Upper lobe of right lung (tissue), 1 donor: Measurements from ENCODE around the gene USP34. TPM values are rescaled to one million over a fixed set of nuclear protein-coding genes. Genes with fewer than 3 reads are reported as not detected.

Source experiments
- ATAC-seq: fragments of 200-7000 bp; cut with Tn5 transposase; one replicate; pipeline ENCODE4 v1.9.1; 2020; ENCODE audit warnings: mild to moderate bottlenecking, moderate library complexity
- DNase-seq: peaks from one replicate; pipeline ENCODE4 v3.0.0-alpha.2; 2020
- H3K27ac ChIP-seq: fragments of 200-600 bp; one replicate; pipeline ENCODE4 v1.8.0; 2022
- H3K27me3 ChIP-seq: fragments of 200-600 bp; one replicate; pipeline ENCODE4 v1.8.0; 2022; ENCODE audit warnings: mild to moderate bottlenecking
- H3K36me3 ChIP-seq: fragments of 200-600 bp; one replicate; pipeline ENCODE4 v1.8.0; 2022
- H3K4me1 ChIP-seq: fragments of 200-600 bp; one replicate; pipeline ENCODE4 v1.8.0; 2022
- H3K4me3 ChIP-seq: fragments of 200-600 bp; one replicate; pipeline ENCODE4 v1.8.0; 2022; ENCODE audit warnings: mild to moderate bottlenecking
- H3K9me3 ChIP-seq: fragments of 200-600 bp; one replicate; pipeline ENCODE4 v1.8.0; 2022
- intact Hi-C: fragments of 100-400 bp; cut with DNase I; formaldehyde crosslinking; loops from one replicate; pipeline ENCODE4 v1.11.0; 2022
- total RNA-seq: library from RNA; stranded (reverse); fragmentation: NEBNext Ultra II Directional; extraction: Animal tissue kit (Norgen Biotek cat#: 25700); gene quantifications from one replicate; pipeline ENCODE4 v1.2.1, GENCODE V29; 2021
- TF ChIP-seq, protein P1 (sequence below): fragments of 200-600 bp; IDR thresholded peaks from one replicate; pipeline ENCODE4 v1.8.0; 2022; ENCODE audit warnings: antibody characterized with exemption
- donor health status: DM: no; HTN: yes; CAD: no; lungs with severe emphysema.

USP34 gene
- total RNA-seq, 1 donor from 2014 or later = 112 TPM

DNA sequence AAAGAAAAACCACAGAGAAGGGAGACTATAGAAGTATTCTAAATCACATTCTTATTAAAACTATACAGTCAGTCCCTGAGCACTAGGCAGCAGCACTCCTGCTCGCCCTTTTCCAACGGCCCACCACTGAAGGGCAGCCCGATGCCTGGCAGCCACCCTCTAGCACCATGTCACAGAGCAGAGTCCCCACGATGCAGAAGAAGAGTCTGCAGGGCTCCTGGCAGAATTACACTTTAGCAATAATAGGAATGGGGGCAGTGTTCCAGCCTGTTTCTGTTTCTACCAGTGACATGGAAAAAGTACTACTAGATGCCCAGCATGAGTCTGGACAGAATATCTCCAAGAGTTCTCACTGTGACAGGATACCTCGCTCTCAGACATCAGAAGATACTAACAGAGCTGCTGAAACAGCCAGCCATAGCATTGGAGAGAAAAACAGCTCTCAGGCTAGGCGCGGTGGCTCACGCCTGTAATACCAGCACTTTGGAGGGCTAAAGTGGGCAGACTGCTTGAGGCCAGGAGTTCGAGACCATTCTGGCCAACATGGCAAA lies 221.3 kb downstream of the USP34 start:
- peaks cover 62% of the 10 kb centered on the region for H3K36me3 ChIP-seq
- H3K27me3 ChIP-seq = no peaks in the 10 kb centered on the region
- intact Hi-C loops = no loop called here
- H3K27ac ChIP-seq = no peak overlapping the region
- TF ChIP-seq, protein P1, sequence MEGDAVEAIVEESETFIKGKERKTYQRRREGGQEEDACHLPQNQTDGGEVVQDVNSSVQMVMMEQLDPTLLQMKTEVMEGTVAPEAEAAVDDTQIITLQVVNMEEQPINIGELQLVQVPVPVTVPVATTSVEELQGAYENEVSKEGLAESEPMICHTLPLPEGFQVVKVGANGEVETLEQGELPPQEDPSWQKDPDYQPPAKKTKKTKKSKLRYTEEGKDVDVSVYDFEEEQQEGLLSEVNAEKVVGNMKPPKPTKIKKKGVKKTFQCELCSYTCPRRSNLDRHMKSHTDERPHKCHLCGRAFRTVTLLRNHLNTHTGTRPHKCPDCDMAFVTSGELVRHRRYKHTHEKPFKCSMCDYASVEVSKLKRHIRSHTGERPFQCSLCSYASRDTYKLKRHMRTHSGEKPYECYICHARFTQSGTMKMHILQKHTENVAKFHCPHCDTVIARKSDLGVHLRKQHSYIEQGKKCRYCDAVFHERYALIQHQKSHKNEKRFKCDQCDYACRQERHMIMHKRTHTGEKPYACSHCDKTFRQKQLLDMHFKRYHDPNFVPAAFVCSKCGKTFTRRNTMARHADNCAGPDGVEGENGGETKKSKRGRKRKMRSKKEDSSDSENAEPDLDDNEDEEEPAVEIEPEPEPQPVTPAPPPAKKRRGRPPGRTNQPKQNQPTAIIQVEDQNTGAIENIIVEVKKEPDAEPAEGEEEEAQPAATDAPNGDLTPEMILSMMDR = no peak
- no peak overlapping the region for H3K4me3 ChIP-seq
- no peaks in the 10 kb centered on the region for H3K9me3 ChIP-seq
- no peaks in the 10 kb centered on the region for H3K4me1 ChIP-seq
- DNase-seq (no peak), ATAC-seq (no peak)

DNA sequence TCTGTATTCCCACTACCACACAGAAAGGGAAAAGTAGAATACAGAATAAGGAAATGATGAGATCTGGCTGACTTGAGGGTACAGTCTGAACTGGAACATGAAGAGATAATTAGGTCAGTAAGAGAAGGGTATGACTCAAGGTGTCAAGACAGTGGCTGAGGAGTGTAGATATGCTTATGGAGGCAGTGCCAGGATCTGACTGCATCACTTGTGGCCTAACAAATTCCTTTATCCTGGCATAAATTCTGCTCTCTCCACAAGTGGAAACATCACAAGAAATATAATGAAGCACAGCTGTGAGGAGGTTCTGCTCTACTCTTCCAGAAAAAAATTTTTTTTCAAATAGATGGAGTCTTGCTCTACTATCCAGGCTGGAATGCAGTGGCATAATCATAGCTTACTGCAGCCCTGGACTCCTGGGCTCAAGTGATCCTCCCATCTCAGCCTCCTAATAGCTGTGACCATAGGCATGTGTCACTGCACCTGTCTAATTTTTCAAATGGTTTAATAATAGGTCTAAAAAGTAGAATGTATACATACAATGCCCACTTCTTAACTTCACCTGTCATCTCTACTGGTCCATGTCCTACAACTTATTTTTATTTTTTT lies 223.6 kb downstream of the USP34 start:
- Histone ChIP-seq H3K4me3 (no peak overlapping the region), H3K9me3 (no peaks in the 10 kb centered on the region), H3K4me1 (no peaks in the 10 kb centered on the region), H3K27ac (no peak overlapping the region), H3K27me3 (no peaks in the 10 kb centered on the region), H3K36me3 (peaks cover 72% of the 10 kb centered on the region)
- DNase-seq (no peak), ATAC-seq (no peak)
- intact Hi-C loops = no loop called here
- TF ChIP-seq, protein P1 = no peak

DNA sequence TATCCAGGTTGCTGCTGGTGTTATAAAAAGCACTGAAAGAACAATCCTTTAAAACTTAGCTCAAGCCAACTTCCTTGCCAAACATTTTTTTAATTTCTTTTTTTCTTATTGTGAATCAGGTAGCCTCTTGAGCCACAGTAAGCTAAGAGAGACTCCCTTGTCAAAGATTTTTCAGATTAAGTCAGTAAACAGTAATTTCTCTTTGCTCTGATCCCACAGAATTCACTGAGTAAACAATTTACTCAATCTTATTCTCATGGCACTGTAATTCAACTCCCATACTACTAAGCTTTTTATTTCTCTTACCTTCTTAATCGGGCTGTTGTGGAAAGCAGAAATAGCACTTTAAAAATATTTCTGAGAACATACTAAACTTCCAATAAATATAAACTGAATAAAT lies 226.2 kb downstream of the USP34 start:
- H3K36me3 ChIP-seq = peaks cover 78% of the 10 kb centered on the region
- TF ChIP-seq, protein P1 = no peak
- no peaks in the 10 kb centered on the region for H3K9me3 ChIP-seq
- no peaks in the 10 kb centered on the region for H3K4me1 ChIP-seq
- H3K27ac ChIP-seq = no peak overlapping the region
- no peaks in the 10 kb centered on the region for H3K27me3 ChIP-seq
- intact Hi-C loops = no loop called here
- no peak for ATAC-seq
- DNase-seq = no peak
- H3K4me3 ChIP-seq = no peak overlapping the region

DNA sequence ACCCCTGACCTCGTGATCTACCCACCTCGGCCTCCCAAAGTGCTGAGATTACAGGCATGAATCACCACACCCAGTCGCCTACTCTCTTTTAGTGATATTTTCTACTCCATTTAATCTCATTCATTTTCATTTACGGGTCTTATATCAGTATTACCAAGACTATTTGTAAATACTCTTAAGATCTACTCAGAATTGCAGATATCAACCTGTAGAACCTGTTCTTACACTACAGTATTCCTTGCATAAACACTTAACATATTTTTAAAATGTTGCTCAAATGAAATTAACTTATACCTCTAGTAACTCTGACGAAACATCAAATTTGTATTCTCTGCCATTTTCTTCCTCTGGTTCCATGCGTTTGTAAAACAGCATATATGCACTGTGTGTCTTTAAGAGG lies 229.6 kb downstream of the USP34 start:
- no peak for DNase-seq
- TF ChIP-seq, protein P1 = no peak
- peaks cover 58% of the 10 kb centered on the region for H3K36me3 ChIP-seq

DNA sequence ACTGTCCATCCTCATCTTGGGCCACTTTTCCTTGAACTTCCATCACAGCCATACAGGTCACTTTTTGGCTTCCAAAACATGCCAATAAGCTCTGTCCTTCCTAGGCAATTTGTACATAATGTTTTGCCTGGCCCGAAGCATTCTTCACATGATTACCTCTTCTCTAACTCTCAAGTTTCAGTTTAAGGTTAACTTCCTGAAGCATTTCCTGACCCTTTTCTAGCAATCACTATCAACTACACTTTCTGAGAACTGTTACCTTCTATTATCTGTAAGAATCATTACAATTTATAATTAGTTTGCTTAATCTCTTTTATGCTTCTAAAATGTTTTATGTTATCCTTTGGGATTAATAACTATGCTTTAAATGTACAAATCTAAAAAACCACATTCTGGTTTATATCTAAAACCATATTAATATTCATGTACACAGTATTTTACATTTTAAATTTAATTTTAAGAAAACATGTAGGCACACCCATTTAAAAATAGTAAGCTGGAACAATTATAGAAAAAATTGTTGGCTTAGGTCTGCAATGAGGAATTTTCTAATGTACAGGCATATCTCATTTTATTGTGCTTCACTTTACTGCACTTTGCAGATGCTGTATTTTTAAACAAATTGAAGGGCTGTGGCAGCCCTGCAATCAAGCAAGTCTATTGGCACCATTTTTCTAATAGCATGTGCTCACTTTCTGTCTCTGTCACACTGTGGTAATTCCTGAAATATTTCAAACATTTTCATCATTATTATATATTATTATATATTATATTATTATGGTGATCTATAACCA lies 232.5 kb downstream of the USP34 start:
- H3K27me3 ChIP-seq = no peaks in the 10 kb centered on the region
- H3K4me3 ChIP-seq = no peak overlapping the region
- ATAC-seq (no peak), DNase-seq (no peak)
- TF ChIP-seq, protein P1 = no peak
- H3K36me3 ChIP-seq = peaks cover 54% of the 10 kb centered on the region
- H3K4me1 ChIP-seq = no peaks in the 10 kb centered on the region
- no peak overlapping the region for H3K27ac ChIP-seq
- intact Hi-C loops = no loop called here
- no peaks in the 10 kb centered on the region for H3K9me3 ChIP-seq

More for the DNA sequence above, 229.6 kb downstream of the USP34 start:
- H3K9me3 ChIP-seq = no peaks in the 10 kb centered on the region
- H3K4me3 ChIP-seq = no peak overlapping the region
- no peaks in the 10 kb centered on the region for H3K4me1 ChIP-seq
- H3K27ac ChIP-seq = no peak overlapping the region
- ATAC-seq = peak; percentile 55
- intact Hi-C loops = no loop called here
- H3K27me3 ChIP-seq = no peaks in the 10 kb centered on the region
